NCI-H146 treated with DMSO at 0.1 percent for 48 hours (cell line): ENCODE measurements around the gene DNAJC9.

Experiments
- DNase-seq: peaks from one replicate; lab custom pipeline; 2025; ENCODE audit not compliant: unreplicated experiment; lab: John Stamatoyannopoulos, UW

DNAJC9 gene

DNA sequence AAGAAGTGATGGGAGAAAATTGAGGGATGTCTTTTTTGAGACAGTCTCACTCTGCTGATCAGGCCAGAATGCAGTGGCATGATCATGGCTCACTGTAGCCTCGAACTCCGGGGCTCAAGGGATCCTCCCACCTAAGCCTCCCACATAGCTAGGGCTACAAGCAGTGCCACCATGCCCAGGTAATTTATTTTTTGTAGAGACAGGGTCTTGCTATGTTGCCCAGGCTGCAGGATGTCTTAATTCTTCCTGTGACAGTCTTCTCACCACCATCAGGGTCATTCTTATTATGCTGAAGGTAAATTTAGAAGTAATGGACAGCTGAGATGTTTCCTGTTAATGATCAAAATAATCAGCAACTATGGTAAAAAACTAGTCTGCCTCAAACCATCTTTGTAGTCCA lies 7.1 kb downstream of the DNAJC9 start:
- no peak for DNase-seq

DNA sequence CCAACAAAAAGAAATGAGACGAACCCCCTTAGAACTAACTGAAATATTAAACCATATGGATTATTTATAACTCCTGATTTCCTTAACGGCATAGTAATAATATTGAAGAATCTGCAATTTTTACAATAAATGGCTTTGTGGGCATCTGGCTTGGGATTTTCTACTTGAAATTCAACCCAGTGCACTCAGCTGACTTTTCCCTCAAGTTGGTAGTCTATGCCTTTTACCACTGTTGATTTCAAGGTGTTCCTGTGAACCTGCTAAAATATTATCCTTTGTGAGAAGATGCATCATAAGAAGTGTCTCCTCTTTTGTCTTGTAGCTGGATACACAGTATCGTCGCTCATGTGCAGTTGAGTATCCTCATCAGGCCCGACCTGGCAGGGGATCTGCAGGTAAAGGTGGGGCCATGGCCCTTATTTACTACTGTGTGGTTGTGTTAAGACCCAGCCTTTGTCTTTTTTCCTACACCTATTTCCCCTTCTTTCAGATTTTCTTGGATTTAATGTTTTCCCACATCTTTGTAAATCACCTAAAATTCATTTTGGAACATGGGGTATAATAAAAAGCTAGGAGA lies 8.0 kb downstream of the DNAJC9 start:
- no peak for DNase-seq

DNA sequence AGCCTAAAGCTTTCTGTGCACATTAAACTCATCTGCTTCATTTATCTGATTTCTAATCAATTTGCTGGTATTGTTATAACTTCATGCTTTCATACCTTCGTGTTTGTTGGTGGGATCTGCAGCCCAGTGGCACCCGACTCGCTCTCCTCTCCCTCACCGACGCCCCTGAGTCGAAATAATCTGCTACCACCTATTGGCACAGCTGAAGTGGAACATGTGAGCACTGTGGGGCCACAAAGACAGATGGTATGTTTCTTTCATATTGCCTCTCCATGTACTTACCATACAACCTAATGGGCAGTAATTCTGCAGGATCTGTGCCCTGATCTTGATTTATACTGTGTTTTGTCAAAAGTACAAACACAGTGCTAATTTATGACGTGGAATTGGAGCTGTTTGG lies 12.4 kb downstream of the DNAJC9 start:
- no peak for DNase-seq

DNA sequence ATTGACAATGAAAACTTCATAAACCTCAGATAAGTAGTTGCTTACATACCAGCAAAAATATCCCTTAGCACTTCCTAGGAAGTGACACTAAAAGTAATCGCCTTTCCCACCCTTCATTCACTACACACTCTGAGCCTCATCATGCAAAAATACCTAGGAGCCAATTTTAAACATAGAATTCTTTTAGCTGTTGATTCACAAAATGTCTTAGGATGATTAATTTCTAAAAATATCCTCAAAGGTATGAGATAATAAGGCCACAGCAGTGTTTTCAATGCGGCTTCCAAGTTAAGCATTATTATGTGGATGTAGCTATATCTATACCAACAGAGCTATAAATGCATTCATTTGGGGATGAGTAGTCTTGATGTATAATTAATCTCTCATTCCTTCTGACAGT lies 13.2 kb downstream of the DNAJC9 start:
- no peak for DNase-seq

GRCh38 chr10:73232887-73233286 lies 14.2 kb downstream of the DNAJC9 start:
- no peak for DNase-seq

DNA sequence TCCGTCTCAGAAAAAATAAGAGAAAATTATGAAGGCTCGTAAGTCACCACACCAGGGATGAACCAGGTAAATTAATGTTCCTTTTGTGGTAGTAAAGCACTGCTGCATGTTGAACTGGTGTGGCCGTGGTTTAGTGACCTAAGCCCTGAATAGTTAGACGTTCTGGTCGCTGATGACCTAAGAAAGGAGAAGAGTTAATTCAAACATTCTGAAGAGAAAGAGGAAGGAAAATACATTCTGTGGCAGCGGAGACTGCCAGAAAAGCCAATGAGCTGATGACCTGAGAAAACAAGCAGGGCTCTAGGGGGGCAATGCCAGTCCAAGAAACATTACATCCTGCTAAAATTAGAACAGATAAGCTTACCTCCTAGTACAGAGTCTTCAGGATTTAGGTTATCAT lies 17.5 kb downstream of the DNAJC9 start:
- no peak for DNase-seq

GRCh38 chr10:73228247-73228646 lies 18.8 kb downstream of the DNAJC9 start:
- DNase-seq, result no peak

- no peak for DNase-seq
Observed at GRCh38 chr10:73226663-73227062, 20.4 kb downstream of the DNAJC9 start.

GRCh38 chr10:73225518-73225917 lies 21.5 kb downstream of the DNAJC9 start:
- DNase-seq, result no peak

GRCh38 chr10:73220989-73221388 lies 26.1 kb downstream of the DNAJC9 start:
- DNase-seq, result no peak

DNA sequence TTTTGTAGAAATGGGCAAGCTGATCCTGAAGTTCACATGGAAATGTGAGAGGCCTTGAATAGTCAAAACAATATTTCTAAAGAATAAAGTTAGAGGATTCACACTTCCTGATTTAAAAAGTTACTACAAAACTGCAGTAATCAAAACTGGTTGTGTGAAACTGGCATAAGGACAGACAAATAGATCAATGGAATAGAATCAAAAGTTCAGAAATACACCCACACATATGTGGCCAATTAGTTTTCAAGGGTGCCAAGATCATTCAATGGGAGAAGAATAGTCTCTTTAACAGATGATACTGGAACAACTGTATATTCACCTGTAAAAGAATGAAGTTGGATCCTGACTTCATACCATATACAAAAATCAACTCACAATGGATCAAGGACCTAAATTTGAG lies 27.7 kb downstream of the DNAJC9 start:
- no peak for DNase-seq

DNA sequence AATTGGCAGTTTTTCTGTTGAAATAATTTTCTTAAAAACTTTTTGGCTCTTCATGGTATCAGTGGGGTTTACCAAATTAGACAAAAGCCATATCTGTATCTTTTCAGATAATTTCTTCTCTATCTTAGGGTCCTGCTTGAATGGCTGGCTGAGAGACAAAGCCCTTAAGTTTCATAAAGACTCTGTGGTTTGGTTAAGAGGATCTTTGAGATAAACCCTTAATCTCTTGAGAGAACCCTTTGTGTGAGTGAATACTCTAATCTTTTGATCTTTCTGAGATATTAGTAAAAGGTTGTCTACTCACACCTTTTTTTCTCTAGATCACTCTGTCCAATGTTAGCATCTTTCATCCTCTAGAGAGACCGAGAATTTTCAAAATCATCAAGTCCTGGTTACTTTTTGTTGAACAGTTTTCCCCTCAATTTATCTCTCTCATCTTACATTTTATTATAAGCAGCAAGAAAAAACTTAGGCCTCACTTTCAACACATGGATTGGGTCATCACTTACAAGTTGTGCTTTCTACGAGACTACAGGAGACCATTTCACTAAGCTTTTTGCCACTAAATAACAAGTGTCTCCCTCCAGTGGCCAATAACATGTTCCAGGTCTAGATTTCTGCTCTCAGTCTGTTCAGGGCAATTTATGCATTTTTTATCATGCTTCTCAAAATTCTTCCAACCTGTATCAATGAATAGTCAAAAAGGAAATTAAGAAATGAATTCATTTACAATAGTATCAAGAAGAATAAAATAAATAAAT lies 28.4 kb downstream of the DNAJC9 start:
- DNase-seq, result no peak

GRCh38 chr10:73217628-73218027 lies 29.4 kb downstream of the DNAJC9 start:
- no peak for DNase-seq

DNA sequence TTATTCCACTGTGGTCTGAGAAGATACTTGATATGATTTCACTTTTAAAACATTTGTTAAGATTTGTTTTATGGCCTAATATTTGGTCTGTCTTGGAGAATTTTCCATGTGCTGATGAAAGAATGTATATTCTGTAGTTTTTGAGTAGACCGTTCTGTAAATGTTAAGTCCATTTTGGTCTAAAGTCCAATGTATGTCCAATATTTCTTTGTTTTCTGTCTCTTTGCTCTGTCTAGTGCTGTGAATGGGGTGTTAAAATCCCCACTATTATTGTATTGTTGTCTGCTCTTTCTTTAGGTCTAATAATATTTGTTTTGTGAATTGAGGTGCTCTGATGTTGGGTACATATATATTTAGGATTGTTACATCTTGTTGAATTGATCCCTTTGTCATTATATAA lies 31.3 kb downstream of the DNAJC9 start:
- DNase-seq, result no peak

GRCh38 chr10:73211106-73211811 lies 35.8 kb downstream of the DNAJC9 start:
- no peak for DNase-seq

DNA sequence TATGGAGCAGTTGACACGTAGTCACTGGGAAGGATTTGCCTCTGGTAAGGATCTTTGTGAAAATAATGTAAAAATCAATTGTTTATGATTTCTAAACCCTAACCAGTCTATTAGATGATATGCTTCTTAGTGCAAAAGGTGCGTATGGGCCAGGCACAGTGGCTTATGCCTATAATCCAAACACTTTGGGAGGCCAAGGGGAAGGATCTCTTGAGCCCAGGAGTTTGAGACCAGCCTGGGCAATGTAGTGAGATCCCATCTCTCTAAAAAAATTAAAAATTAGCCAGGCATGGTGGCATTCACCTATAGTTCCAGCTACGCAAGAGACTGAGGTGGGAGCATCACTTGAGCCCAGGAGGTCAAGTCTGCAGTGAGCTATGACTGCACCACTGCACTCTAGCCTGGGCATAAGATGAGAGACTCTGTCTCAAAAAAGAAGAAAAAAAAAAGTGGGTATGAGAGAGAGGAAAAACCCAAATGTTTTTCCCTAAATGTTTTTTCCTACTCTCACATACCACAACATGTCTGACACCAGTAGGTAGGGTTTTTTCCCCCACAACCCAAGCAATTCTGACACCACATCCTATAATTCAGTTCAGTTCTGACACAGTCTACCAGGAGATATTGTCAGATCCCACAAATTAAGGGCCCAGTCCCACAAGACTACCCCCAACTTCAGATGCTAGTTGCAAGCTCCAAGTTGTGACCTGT lies 36.5 kb downstream of the DNAJC9 start:
- DNase-seq, result no peak

GRCh38 chr10:73209705-73210104 lies 37.4 kb downstream of the DNAJC9 start:
- DNase-seq, result no peak

- DNase-seq, result no peak
Observed at GRCh38 chr10:73207883-73208282, 39.2 kb downstream of the DNAJC9 start.

- no peak for DNase-seq
Observed at GRCh38 chr10:73206385-73206784, 40.7 kb downstream of the DNAJC9 start.

- no peak for DNase-seq
Observed at GRCh38 chr10:73205890-73206289, 41.2 kb downstream of the DNAJC9 start.

DNA sequence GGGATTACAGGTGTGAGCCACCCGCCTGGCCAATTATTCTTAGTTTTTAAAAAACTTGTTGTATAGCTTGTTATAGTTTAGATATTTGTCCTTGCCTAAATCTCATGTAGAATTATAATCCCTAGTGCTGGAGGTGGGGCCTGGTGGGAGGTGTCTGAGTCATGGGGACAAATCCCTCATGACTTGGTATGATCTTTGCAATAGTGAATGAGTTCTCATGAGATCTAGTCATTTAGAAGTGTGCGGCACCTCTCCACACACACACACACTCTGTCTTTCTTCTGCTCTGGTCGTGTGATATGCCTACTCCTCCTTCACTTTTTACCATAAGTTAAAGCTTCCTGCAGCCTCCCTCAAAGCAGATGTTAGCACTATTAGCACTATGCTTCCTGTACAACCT lies 42.0 kb downstream of the DNAJC9 start:
- DNase-seq, result no peak
